Measurements from ENCODE around the gene SPTBN5.

SPTBN5 gene

DNA sequence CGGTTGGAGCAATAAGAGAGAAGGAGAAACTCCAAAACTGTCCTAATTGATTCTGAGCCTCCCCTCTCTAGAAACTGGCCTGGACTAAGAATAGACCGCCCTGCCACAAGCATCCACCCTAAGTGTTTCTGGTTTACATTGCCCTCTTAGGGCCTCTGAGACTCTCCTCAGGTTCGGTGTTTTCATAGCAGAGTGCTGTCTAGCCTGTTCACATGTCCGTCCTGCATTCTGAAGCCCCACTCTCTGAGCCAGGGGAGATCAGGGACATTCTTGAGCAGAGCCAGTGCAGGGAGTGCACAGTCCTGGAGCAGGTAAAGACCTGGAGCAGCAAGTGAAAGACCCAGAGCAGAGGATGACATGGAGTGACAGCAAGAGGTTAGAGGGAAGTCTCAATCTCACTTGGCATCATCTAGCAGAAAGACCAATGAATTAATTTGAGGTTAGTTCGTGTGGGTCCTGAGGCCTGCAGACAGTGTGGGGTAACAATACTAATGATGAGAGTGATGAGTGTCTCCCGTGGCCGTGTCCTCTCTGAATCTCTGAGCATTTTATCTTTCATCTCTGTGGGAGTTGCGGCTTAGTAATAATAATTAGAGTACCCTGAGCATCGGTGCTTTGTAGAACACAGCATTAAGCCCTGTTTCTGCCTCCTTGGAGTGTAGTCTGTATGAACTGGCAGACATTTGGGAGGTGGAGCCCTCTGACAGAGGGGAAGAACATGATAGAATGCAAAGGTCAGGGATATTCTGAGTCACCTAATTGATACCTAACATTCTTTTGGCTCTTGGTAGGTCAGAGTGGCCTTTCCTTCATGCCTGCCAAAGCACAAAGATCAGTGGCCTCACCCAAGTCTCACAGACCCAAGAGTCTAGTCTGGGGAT lies 95.0 kb downstream of the SPTBN5 start:
- DNase-seq, result no peak

Data from T1000 (cell line).